ENCODE results near the gene KRTAP7-1. TPM values are rescaled to one million over a fixed set of nuclear protein-coding genes. Genes with fewer than 3 reads are reported as not detected.

Gene KRTAP7-1, protein sequence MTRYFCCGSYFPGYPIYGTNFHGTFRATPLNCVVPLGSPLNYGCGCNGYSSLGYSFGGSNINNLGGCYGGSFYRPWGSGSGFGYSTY
- total RNA-seq, result not detected in 2 replicates

GRCh38 chr21:30829659-30830058 lies at the start of gene KRTAP7-1:
Gene KRTAP7-1, minus strand, starts transcription at chr21:30829759. Its CDS starts 61 bp downstream, at chr21:30829698.

DNA sequence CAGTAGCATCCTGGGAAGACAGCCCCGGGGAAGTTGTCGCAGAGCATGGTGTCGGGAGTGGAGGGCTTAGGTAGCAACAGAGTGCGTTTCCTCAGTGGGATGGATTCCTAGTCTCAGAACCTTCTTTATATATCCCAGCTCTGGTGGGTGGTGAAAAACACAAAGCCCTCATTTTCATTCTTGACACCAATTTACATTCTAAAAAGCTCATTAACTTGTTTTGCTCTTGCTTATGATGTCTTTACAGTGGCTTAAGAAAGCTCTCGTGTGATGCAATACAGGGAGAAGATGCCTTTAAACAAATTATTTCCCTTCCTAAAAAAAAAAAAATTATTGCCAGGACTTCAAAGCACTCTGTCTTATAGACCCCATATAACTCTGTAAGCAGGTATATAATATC lies 16.4 kb downstream of the KRTAP7-1 start, which contains the start of gene KRTAP8-1:
Gene KRTAP8-1, minus strand, starts transcription at position 101 of the 400 bp plus-strand sequence. Its CDS starts 54 bp downstream, at position 47.

Other genes with a start within 250 kb of the KRTAP7-1 start
- gene KRTAP22-2, start 239.4 kb downstream of the KRTAP7-1 start, total RNA-seq, result not detected in 2 replicates
- not detected in 2 replicates for gene KRTAP6-3, start 237.3 kb downstream of the KRTAP7-1 start, total RNA-seq
- not detected in 2 replicates for gene KRTAP6-2, start 230.9 kb downstream of the KRTAP7-1 start, total RNA-seq
- gene KRTAP22-1, start 228.7 kb downstream of the KRTAP7-1 start, total RNA-seq, result not detected in 2 replicates
- gene KRTAP6-1, start 215.8 kb downstream of the KRTAP7-1 start, total RNA-seq, result not detected in 2 replicates
- not detected in 2 replicates for gene KRTAP20-1, start 213.3 kb downstream of the KRTAP7-1 start, total RNA-seq
- gene KRTAP20-4, start 209.1 kb downstream of the KRTAP7-1 start, total RNA-seq, result not detected in 2 replicates
- gene KRTAP20-2, start 194.6 kb downstream of the KRTAP7-1 start, total RNA-seq, result not detected in 2 replicates
- gene KRTAP20-3, start 186.9 kb downstream of the KRTAP7-1 start, total RNA-seq, result not detected in 2 replicates
- gene KRTAP21-3, start 111.0 kb downstream of the KRTAP7-1 start, total RNA-seq, result not detected in 2 replicates
- not detected in 2 replicates for gene KRTAP21-2, start 82.5 kb downstream of the KRTAP7-1 start, total RNA-seq
- not detected in 2 replicates for gene KRTAP21-1, start 74.3 kb downstream of the KRTAP7-1 start, total RNA-seq
- not detected in 2 replicates for gene KRTAP8-1, start 16.5 kb downstream of the KRTAP7-1 start, total RNA-seq
- gene KRTAP11-1, start 51.8 kb upstream of the KRTAP7-1 start, total RNA-seq, result not detected in 2 replicates
- gene KRTAP19-8, start 208.7 kb upstream of the KRTAP7-1 start, total RNA-seq, result not detected in 2 replicates